Measurements from ENCODE around the gene CASS4. TPM values are rescaled to one million over a fixed set of nuclear protein-coding genes. Genes with fewer than 3 reads are reported as not detected.

The CASS4 gene
- total and polyA plus RNA-seq, 12 donors, result 0.22 to 2.8 (median 0.59) TPM

DNA sequence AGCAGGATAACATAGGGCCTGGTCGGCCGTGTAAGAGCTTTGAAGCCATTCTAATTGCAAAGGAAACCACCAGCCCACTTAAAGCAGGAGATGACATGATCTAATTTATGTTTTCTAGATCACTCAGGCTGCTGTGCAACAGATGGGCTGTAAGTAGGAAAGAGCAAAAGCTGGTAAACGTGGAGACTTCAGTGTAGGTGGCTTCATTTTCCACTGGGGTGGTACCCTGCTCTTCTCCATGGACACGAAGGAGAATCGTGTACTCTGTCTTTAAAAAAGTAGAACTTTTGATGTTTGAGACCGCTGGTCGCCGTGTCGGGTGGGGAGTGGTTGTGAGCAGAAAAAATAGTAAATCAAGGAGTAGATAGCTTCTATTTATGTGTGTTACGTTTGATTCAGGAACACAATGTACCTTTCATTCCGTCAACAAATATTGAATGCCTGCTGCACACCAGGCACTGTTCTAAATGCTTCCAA, 6.4 kb downstream of the CASS4 start:
- Histone ChIP-seq H3K4me3 (peak overlapping the region in 1 of 10 donors; percentile 0), H3K36me3 (no peaks in the 10 kb centered on the region), H3K27me3 (no peaks in the 10 kb centered on the region), H3K9me3 (no peaks in the 10 kb centered on the region), H3K27ac (peak overlapping the region; percentile 21 to 88 (median 79)), H3K4me1 (peaks cover 0 to 84% (median 20%) of the 10 kb centered on the region in 9 donors)
- WGBS, 2 donors, result 49 to 65% methylated on average over 11 of the region's 11 CpGs
- intact Hi-C loops (cut with DNase I), result loop anchor here in 1 of 10 donors (10.0 kb wide), 1 partner anchor 46 kb away; the partner anchor contains the start of gene RTF2
- TF ChIP-seq, protein P1, sequence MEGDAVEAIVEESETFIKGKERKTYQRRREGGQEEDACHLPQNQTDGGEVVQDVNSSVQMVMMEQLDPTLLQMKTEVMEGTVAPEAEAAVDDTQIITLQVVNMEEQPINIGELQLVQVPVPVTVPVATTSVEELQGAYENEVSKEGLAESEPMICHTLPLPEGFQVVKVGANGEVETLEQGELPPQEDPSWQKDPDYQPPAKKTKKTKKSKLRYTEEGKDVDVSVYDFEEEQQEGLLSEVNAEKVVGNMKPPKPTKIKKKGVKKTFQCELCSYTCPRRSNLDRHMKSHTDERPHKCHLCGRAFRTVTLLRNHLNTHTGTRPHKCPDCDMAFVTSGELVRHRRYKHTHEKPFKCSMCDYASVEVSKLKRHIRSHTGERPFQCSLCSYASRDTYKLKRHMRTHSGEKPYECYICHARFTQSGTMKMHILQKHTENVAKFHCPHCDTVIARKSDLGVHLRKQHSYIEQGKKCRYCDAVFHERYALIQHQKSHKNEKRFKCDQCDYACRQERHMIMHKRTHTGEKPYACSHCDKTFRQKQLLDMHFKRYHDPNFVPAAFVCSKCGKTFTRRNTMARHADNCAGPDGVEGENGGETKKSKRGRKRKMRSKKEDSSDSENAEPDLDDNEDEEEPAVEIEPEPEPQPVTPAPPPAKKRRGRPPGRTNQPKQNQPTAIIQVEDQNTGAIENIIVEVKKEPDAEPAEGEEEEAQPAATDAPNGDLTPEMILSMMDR (IDR thresholded peaks at IDR 0.05), result no peak
- DNase-seq (no peak), ATAC-seq (peak in 5 of 8 donors; percentile 13 to 78 (median 29))

DNA sequence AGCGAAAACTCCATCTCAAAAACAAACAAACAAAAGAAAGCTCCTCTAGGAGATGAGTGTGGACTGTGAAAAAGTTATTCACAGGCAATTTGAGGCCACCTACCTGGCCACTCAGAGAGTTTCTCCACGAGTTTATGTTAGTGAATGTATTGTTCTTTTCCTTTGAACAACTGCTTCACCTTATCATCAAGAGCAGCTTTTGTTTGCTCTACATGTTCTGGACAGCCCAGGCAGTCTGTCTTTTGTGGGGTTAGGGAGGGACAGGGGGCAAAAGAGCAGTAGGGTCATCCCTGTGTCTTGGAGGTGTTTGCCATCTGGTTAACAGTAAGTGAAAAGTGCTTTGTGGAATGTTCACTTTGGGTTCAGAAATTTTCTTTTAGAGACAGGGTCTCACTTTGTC, 8.0 kb downstream of the CASS4 start:
- H3K9me3 ChIP-seq, result no peaks in the 10 kb centered on the region
- peaks cover 0 to 88% (median 23%) of the 10 kb centered on the region in 9 donors for H3K4me1 ChIP-seq
- TF ChIP-seq, protein P1 (IDR thresholded peaks at IDR 0.05), result no peak
- intact Hi-C loops (cut with DNase I), result no loop called here
- H3K27ac ChIP-seq, result peak overlapping the region in 6 of 10 donors; percentile 75 to 88 (median 83)
- ATAC-seq, result no peak
- no peaks in the 10 kb centered on the region for H3K36me3 ChIP-seq
- DNase-seq, result no peak
- 82 to 86% methylated on average over 2 of the region's 2 CpGs for WGBS, 2 donors
- H3K4me3 ChIP-seq, result no peak overlapping the region
- H3K27me3 ChIP-seq, result peaks cover 0 to 2% (median 0%) of the 10 kb centered on the region in 7 donors

DNA sequence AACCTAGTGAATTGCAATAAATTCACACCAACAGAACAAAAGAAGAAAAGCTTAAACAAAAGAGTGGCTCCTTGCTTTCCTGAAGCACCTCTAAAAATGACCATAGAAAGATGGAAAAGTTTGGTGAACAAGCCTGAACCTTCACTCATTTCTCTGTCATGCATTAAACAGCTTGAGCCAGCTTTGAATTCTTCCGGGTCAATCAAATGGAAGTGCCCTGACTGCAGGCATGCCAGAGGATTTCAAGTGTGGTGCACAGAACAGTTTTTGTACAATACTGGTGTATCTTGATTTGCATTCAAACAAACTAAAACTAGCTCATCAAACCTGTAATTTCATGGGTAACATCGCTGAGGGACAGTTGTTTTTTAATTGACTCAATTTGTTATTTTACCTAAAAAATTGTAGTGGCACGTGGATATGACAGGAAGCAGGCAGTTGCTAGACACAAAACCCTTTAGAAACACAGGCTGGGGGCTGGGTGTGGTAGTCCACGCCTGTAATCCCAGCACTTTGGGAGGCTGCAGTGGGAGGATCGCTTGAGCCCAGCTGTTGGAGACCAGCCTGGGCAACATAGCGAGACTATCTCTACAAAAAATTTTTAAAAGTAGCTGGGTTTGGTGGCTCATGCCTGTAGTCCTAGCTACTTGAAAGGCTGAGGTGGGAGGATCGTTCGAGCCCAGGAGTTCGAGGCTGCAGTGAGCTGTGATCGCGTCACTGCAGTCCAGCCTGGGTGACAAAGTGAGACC, 9.1 kb downstream of the CASS4 start:
- Histone ChIP-seq H3K36me3 (no peaks in the 10 kb centered on the region), H3K9me3 (no peaks in the 10 kb centered on the region), H3K4me1 (peaks cover 0 to 77% (median 23%) of the 10 kb centered on the region in 9 donors), H3K27ac (peak overlapping the region in 1 of 10 donors; percentile 71), H3K4me3 (no peak overlapping the region), H3K27me3 (peaks cover 0 to 5% (median 0%) of the 10 kb centered on the region in 7 donors)
- TF ChIP-seq, protein P1 (IDR thresholded peaks at IDR 0.05), result no peak
- ATAC-seq (no peak), DNase-seq (no peak)
- intact Hi-C loops (cut with DNase I), result no loop called here
- WGBS, 2 donors, result 80 to 81% methylated on average over 11 of the region's 11 CpGs

DNA sequence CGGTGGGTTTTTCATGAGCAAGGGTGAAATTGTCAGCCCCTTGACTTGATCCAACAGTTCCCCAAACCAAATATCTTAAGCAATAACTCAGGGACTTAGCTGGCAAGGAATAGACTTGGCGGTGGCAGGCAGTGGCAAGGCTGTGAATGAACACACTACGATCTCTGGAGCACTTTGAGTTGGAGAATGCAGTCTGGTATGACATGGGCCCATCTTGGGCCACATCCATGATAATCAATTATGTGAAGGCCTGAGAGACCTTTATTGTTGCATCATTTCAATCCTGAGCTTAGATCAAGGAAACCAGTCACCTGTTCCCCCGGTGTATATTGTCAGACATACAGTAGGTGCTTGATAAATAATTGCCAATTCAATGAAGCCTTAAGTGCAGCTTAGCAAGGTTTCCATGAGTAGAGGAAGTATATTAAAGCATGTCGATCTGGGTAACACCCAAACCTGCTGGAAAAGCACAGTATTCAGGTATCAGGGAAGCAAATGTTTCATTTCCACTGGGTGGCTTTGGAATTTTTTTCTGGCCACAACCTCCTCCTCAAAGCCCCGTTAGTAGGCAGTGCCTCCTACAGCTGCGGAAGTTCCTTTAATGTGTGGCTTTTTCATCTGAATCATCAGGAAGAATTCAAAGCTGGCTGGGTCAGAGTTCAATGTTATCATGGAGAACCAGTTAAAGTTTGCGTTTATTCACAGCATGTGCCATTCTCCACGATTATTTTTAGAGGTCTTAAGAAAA, 10.2 kb downstream of the CASS4 start:
- ATAC-seq, result peak in 3 of 8 donors; percentile 32 to 40 (median 35)
- 53 to 57% methylated on average over 9 of the region's 9 CpGs for WGBS, 2 donors
- H3K4me1 ChIP-seq, result peaks cover 0 to 81% (median 21%) of the 10 kb centered on the region in 9 donors
- no peak for DNase-seq
- H3K27ac ChIP-seq, result peak overlapping the region in 8 of 10 donors; percentile 11 to 71 (median 43)
- intact Hi-C loops (cut with DNase I), result no loop called here
- TF ChIP-seq, protein P1 (IDR thresholded peaks at IDR 0.05), result peak in 1 of 9 donors; percentile 7
- peaks cover 0 to 5% (median 0%) of the 10 kb centered on the region in 7 donors for H3K27me3 ChIP-seq
- no peak overlapping the region for H3K4me3 ChIP-seq
- H3K9me3 ChIP-seq, result no peaks in the 10 kb centered on the region
- H3K36me3 ChIP-seq, result no peaks in the 10 kb centered on the region

Data from heart right ventricle (tissue), 16 donors.